Measurements from ENCODE around the gene PLXNA3. TPM values are rescaled to one million over a fixed set of nuclear protein-coding genes. Genes with fewer than 3 reads are reported as not detected.

PLXNA3 gene
- total and polyA plus RNA-seq, 7 donors = 1.7 to 6.5 (median 3.3) TPM

DNA sequence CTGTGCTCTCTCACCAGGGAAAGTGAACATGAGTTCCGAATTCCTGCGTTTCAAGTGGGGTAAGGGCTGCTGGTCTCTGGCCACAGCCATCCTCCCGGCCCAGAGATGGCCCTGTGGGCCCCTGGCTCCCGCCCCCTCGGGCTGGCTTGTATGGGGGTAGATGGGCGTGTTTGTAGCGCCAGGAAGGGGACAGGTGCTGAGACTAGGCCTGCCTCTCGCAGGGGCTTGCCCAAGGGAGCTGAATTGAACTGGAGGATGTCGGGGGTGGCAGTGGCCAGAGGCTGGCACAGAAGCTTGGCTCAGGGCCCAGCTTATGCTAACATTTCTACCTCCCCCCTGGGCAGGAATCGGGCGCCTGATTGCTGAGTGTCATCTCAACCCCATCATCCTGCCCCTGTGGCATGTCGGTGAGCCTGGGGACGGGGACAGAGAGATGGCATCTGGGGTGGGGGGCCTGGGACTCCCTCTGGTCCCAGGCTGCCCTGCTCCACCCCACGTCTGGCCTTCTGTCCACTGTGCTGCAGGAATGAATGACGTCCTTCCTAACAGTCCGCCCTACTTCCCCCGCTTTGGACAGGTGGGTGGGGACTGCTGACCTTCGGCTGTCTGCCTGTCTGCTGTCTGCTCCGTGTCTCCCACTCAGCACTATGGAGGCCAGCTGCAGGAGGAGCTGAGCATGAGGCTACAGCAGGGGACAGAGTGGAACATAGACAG is 38.2 kb upstream of the PLXNA3 start:
- TF ChIP-seq CTCF (IDR thresholded peaks at IDR 0.05) = no peak
- peaks cover 0 to 9% of the 10 kb centered on the region in 2 donors for H3K36me3 ChIP-seq (ENCODE audit: insufficient read depth in 1 of 2, low read depth in 1 of 2)
- 34 to 48% (median 35%) methylated on average over 18 to 19 of the region's 19 CpGs for WGBS, 3 donors
- peak overlapping the region; percentile 16 for H3K27ac ChIP-seq
- ATAC-seq = peak; percentile 74 to 85 (median 82)
- H3K27me3 ChIP-seq (ENCODE audit: insufficient read depth in 3 of 3, low read length in 2 of 3) = peaks cover 0 to 9% (median 0%) of the 10 kb centered on the region in 3 donors
- no peaks in the 10 kb centered on the region for H3K9me3 ChIP-seq
- H3K4me3 ChIP-seq = no peak overlapping the region
- DNase-seq = no peak
- intact Hi-C loops (cut with DNase I) = loop anchor here in 1 of 2 donors (5.0 kb wide), 1 partner anchor 112 kb away; no protein-coding TSS in a partner anchor
- peaks cover 3% of the 10 kb centered on the region for H3K4me1 ChIP-seq

DNA sequence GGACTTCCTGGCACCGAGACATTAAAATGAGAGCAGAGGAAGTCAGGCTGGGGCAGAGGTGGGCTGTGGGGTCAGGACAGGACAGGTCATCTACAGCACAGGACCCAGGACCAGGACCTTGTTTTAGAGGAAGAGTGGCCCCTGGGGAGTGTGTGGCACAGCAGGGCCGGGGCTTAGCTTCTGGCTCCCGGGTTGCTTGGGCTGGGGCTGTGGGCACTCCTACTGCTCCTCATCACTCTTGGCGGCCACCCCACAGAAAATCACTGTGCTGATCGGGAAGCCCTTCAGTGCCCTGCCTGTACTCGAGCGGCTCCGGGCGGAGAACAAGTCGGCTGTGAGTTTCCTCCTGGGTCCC is 37.7 kb upstream of the PLXNA3 start:
- H3K36me3 ChIP-seq (ENCODE audit: insufficient read depth in 1 of 2, low read depth in 1 of 2) = peaks cover 0 to 9% of the 10 kb centered on the region in 2 donors
- H3K4me3 ChIP-seq = no peak overlapping the region
- WGBS, 3 donors = 55 to 69% (median 58%) methylated on average over 9 to 10 of the region's 10 CpGs
- peaks cover 0 to 9% (median 0%) of the 10 kb centered on the region in 3 donors for H3K27me3 ChIP-seq (ENCODE audit: insufficient read depth in 3 of 3, low read length in 2 of 3)
- H3K4me1 ChIP-seq = peaks cover 3% of the 10 kb centered on the region
- no peak for DNase-seq
- no peaks in the 10 kb centered on the region for H3K9me3 ChIP-seq
- H3K27ac ChIP-seq = peak overlapping the region; percentile 16
- intact Hi-C loops (cut with DNase I) = no loop called here
- peak in 3 of 4 donors; percentile 26 to 45 (median 39) for ATAC-seq
- no peak for TF ChIP-seq CTCF (IDR thresholded peaks at IDR 0.05)

GRCh38 chrX:154426916-154427770 is 30.9 kb upstream of the PLXNA3 start:
- WGBS, 3 donors = 86 to 88% (median 86%) methylated on average over 13 of the region's 13 CpGs
- DNase-seq (no peak), ATAC-seq (no peak)
- Histone ChIP-seq H3K27ac (no peak overlapping the region), H3K4me1 (no peaks in the 10 kb centered on the region), H3K4me3 (no peak overlapping the region), H3K27me3 (ENCODE audit: insufficient read depth in 3 of 3, low read length in 2 of 3) (no peaks in the 10 kb centered on the region), H3K36me3 (ENCODE audit: insufficient read depth in 1 of 2, low read depth in 1 of 2) (no peaks in the 10 kb centered on the region), H3K9me3 (no peaks in the 10 kb centered on the region)
- TF ChIP-seq CTCF (IDR thresholded peaks at IDR 0.05) = no peak
- intact Hi-C loops (cut with DNase I) = no loop called here

DNA sequence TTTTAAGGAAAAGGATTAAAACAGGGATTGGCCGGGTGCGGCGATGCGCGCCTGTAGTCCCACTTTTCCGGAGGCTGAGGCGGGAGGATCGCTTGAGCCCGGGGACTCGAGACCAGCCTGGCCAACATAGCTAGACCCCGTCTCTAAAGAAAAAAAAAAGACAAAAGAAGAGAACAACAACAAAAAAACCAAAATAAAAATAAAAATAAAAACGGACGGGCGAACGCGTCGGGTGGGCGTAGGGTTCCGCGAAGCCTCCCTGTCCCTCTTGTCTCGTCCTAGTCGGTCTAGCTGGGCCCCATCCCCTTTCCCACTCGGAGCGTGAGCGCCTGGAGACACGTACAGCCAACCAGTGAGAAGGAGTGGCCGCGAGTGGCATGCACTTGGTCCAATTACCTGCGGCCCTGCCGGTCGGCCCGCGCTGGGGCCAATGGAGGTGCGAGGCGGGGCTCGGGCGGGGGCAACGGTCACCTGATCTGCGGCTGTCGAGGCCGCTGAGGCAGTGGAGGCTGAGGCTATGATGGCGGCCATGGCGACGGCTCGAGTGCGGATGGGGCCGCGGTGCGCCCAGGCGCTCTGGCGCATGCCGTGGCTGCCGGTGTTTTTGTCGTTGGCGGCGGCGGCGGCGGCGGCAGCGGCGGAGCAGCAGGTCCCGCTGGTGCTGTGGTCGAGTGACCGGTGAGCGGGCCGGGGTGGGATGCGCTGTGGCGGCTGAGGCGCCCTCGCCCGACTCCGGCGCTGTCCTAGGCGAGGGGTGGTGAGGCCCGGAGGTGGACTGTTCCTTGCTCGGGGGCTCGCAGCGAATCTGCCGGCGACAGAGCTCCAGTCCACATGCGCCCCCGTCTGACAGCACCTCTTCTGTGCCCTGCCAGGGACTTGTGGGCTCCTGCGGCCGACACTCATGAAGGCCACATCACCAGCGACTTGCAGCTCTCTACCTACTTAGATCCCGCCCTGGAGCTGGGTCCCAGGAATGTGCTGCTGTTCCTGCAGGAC is 29.6 kb upstream of the PLXNA3 start, which contains the start of gene ATP6AP1:
TSS of gene ATP6AP1 (plus strand) at position 502 of the 996 bp plus-strand sequence. CDS start at position 518, 16 bp downstream.
- TF ChIP-seq CTCF (IDR thresholded peaks at IDR 0.05) = no peak
- no peaks in the 10 kb centered on the region for H3K27me3 ChIP-seq (ENCODE audit: insufficient read depth in 3 of 3, low read length in 2 of 3)
- peak; percentile 94 to 96 for DNase-seq
- H3K27ac ChIP-seq = peak within 1 kb of the TSS; percentile 80
- 7 to 40% (median 12%) methylated on average over 37 to 87 of the region's 87 CpGs for WGBS, 3 donors
- no peaks in the 10 kb centered on the region for H3K9me3 ChIP-seq
- peak within 1 kb of the TSS; percentile 81 for H3K4me3 ChIP-seq
- H3K36me3 ChIP-seq (ENCODE audit: insufficient read depth in 1 of 2, low read depth in 1 of 2) = peaks cover 0 to 8% of the 10 kb centered on the region in 2 donors
- H3K4me1 ChIP-seq = no peaks in the 10 kb centered on the region
- ATAC-seq = peak; percentile 98 to 99 (median 99)
- intact Hi-C loops (cut with DNase I) = no loop called here

Data from psoas muscle (tissue), 8 donors.